ENCODE results near the gene SMIM23.
"Not testable (repeated sequence)": the region's sequence is repeated elsewhere in the genome, so short reads cannot be mapped to it uniquely, and the experiment has no call there.

Gene SMIM23

DNA sequence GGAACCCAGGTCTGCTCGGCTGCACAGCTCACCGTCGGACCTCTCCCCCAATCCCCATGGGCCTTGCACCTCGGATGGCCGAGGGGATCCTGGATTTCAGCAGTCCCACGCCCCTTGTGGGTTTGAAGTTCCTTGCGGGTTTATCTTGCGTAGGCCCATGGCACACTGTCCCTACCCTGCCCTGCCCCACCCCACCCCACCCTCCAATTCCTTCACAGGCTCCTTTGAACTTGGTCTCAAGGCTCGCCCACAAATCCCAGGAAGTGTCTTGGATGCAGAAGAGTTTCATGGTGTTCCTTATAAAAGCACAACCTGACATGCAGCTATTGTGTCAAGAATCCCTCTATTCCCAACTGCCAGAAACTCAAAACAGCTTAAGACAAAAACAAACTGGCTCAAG is 11.2 kb upstream of the SMIM23 start:
- no peak for DNase-seq

DNA sequence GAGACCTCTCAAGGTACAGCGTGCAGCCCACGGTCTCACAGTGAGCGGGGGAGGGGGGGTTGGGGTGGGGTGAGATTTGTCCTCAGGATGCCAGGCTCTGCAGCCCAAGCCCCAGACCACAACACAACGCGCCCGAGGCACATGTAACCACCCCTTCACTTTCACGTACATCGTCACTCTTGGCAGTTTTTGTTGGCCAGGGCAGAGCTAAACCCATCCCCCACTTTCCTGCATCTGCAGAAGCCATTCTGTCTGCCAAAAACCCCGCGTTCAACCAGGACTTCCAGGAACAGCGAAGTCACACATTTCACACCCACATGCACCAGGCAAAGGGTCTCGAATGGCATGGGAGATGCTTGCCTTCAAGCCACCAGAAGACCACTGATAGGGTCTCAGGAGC is 9.4 kb upstream of the SMIM23 start:
- no peak for DNase-seq

DNA sequence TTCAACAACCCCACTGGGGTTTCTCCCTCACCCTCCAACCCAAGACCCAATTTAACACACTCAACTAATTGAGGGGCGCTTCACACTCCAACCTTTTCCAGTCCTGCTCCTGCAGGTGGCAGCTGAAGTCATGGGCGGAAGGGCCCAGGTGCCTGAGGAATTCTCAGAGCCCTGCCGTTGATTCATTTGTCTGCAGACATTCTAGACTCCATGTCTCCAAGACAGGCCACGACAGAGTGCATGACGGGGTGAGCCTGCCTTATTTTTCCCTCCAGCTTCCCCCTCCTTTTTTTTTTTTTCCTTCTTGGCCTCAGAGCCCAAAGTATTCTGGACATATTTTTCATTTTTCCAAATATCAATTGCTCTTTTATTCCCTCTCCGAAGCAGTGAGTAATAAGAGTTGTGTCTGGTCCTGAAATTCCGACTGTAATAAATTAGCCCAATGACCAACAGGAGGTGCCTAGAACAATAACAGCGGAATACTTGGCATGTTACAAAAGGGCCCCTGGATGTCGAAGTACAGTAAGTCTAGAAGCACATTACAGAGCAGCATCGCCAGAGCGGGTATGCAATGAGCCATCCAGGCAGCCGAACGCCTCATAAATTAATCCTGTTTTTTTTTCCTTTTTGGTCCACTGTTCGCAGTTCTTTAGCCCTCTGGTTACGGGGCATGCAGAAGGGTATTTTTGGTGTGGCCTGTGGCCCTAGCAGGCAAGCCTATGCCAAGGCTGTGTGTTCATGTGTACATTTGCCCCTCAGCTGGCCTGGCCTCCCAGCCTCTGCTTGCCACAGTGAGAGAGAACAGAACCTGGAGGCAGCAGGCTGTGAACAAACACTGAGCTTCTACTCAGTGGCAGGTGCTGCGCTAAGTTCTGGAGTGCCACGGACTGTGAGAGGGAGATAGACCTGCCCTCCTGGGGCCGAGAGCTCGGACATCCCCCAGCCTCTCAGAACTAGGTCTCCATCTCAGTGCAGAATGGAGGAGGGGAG is 8.6 kb upstream of the SMIM23 start:
- DNase-seq, result no peak

DNA sequence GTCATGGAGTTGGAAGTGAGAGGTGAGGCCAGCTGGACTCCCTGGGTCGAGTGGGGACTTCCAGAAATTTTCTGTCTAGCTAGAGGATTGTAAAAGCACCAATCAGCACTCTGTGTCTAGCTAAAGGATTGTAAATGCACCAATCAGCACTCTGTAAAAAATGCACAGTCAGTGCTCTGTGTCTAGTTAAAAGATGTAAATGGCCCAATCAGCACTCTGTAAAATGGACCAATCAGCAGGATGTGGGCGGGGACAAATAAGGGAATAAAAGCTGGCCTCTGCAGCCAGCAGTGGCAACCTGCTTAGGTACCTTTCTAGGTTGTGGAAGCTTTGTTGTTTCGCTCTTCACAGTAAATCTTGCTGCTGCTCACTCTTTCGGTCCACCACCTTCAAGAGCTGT is 3.9 kb upstream of the SMIM23 start:
- not testable (repeated sequence) for DNase-seq

DNA sequence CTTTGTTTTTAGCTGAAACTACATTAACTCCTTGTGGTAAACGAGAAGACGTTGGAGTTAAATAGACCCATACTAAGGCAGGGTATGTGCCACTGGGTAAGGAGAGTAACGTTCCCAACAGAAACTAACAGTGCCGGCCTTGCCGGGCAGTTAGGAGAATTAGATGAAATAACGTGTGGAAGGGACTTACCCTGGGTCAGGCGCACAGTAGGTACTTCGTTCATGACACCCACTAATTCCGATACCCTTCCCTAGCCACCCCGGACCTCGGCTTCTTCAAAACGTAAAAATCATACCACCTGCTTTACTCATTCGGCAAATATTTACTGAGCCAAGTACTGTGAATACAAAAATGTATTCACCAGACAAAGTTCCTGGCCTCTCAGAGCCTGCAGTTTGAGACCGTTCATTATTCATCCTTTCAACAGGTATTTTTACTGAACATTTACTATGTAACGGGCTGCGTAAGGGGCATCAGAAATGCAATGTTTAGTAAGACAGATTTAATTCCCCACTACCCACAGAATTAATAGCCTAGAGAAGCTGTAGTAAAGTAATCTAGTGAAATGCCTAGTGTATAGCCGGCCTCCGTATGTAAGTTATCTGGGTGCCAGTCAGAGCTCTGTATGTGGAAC is 3.2 kb upstream of the SMIM23 start:
- no peak for DNase-seq

DNA sequence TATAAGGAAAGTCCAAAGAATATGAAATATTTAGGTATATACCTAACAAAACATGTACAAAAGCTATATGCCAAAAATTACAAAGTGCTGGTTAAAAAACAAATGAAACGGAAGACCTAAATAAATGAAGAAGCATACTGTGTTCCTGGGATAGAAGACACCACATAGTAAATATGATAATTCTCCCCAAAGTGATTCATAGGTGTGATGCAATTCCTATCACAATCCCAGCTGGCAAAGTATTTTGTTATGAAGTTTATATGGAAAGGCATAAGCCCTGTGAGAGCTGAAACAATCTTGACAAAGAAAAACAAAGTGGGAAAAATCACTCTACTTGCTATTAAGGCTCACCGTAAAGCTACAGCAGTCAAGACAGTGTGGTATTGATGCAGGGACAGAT is 2.6 kb upstream of the SMIM23 start:
- DNase-seq, result no peak

DNA sequence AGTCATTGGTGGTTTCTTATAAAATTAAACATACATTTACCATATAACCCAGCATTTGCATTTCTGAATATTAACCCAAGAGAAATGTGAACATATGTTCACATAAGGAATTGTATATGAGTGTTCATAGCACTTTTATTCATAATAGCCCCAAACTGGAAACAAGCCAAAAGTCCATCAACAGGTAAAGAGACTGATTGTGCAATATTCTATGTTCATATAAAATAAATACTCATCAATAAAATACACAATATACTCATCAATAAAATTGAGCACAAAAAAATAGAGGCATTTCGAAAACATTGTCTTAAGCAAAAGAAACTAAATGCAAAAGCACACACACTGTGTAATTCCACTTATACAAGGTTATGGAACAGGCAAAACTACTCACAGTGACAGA is 3.7 kb downstream of the SMIM23 start:
- no peak for DNase-seq

DNA sequence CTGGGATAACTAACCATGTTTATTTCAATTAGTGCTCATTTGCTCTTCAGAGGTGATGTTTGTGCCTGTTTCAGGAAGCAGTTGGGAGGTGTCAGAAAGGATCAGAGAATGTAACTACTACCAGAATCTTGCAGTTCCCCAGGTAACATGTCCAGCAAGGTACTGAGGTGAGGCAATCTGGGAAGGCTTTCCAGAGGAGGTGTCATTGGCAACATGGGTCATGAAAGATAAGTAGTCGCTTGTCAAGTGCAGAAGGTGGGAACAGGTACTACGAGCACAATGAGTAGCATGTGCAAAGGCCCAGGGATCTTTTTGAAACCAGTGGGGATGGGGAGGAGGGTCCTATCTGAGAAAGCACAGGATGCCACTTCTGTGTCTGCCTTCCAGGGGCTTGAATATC is 4.8 kb downstream of the SMIM23 start:
- DNase-seq, result no peak

DNA sequence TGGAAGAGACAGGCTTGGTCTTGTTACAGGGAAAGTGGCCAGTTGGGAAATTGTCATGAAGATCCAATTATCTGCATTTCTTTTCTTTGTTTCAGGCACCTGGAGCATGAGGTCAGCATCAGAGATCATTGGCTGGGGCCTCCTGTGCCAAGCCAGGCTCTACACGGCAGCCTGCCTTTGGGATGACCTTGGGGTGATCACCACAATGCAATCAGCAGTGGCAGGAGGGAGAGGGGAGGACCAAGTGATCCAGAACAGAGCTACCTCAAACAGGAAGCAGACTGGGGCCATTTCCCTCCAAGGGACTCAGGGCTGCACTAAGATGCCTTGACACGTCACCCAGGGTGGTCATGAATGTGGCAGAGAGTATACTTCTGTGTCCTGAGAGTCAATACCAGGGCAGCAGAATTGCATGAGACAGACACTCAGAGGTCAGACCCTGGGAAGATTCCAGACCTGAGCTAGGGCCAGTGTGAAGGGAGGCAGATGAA is 8.9 kb downstream of the SMIM23 start:
- DNase-seq, result no peak

DNA sequence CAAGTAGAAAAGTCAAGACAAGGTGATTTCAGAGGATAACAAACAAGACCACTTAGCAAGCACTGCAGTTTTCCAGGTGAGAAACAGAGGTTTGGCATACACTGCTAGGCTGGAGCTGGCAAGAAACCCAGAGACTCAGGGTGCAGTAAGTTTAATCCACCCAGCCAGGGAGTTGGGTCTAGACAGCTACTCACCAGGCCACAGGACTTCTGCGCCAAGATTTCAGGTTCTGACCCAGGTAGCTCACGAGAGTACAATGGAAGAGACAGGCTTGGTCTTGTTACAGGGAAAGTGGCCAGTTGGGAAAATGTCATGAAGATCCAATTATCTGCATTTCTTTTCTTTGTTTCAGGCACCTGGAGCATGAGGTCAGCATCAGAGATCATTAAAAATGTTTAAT is 9.8 kb downstream of the SMIM23 start:
- DNase-seq, result no peak

DNA sequence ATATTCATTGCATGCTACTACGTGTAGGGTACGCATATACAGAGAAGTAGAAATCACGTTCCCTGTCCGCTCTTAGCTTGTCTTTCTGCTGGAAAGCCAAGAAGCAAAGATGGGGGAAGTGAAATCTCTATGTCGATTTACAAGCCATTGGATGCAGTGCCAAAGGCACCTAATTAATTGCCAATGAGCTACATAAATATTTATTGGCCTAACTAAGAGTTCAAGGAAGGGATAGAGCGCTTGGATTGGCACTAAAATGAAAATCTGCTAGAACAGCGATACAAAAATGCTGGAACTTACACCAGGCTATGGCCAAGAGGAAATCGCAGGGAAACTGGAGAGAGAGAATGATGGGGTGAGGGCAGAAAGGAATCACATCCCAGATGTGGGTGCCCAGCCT is 10.8 kb downstream of the SMIM23 start:
- no peak for DNase-seq

DNA sequence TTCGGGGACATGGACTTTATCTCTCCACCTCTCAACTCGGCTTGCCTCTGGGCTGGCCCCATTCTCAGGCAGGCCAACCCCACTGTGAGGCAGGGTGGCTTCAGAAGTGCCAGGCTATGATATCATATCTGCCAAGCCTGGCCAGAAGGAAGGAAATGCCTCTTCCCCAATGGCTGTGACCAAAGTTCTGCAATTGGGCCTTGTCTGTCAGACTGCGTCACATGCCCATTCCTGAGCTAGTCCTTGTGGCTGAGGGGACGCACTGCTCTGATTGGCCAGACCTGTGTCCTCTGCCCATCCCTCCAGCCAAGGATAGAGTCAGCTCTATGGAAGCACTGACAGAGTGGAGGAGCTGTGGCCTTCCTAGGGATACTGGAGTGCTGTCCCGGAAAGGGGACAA is 11.9 kb downstream of the SMIM23 start:
- no peak for DNase-seq

DNA sequence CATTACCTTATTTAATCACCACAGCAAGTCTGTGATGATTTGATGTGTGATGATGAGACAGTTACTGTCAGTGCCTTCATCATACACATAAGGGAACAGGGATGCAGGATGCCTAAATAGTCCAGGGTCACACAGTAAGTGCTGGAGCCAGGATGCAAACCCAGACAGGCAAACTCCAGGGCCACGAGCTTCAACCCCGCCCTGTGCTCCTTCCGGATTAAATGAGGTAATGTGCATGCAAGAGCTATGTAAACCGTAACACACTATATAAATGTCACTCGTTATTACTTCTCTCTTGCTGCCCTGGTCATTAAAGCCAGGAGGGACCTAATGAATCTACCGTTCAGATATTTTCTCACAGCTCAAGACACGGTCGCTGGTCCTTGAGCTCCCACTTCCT is 12.8 kb downstream of the SMIM23 start:
- DNase-seq, result no peak

DNA sequence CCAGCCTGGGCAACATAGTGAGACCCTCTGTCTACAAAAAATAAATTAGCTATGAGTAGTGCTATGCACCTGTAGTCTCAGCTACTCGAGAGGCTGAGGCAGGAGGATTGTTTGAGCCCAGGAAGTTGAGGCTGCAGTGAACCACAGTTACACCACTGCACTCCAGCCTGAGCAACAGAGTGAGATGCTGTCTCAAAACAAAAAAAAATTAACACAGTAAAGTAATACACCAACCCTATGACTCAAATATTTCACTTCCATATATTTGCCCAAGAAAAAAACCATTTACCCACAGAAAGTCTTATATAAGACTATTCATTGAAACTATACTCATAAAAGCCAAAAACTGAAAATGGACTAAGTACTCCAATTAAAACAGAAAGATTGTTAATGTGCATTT is 16.2 kb downstream of the SMIM23 start:
- DNase-seq, result no peak

DNA sequence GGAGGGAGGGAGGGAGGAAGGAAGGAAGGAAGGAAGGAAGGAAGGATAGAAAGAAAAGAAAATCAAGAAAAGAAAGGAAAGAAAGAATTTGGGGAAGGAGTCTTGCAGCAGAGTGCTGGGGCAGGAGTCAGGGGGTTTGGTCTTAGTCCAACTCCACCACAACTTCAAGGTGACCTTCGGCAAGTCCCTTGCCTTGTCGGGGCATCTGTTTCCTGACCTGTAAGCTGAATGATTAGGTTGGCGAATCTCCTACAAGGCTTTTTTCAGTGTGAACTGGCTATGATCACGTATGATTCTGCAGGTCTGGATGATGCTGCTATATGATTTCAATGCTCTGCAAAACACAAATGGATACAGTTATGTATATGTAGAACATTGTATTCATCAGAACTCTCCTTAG is 20.1 kb downstream of the SMIM23 start:
- no peak for DNase-seq

DNA sequence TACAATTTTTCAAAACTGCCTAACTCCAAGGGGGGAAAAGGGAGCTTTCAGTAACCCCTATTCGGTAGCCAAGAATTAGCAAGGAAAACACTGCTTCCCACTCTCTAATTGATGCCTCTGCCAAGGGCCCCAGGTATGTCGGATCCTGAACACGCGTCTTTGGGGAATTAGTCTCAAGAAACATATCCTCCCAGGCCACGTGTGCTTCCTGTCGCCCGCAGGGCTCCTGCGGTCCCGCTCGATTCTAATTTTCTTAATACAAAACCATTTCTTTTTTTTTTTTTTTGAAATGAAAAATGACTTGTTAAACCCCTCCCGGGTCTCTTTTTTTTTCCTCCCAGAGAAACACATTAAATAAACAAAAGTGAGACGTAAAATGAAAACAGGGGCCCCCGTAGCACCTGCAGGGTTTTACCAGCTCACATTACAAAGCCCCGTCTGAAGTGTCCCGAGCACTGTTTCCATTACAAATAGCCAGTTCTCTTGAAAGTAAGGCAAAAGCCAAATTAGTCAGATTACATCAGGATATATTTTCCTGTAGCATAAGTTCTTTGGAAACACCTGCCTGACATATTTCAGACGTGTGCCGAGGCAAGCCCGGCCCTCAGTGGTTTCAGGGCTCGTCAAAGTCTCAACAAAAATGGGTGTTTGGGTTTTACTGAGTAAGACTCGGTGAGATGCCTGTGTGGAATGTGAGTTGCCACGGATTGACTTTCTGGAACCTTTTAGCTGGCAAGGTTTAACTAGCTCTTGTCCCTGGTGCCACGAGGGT is 21.5 kb downstream of the SMIM23 start:
- no peak for DNase-seq

DNA sequence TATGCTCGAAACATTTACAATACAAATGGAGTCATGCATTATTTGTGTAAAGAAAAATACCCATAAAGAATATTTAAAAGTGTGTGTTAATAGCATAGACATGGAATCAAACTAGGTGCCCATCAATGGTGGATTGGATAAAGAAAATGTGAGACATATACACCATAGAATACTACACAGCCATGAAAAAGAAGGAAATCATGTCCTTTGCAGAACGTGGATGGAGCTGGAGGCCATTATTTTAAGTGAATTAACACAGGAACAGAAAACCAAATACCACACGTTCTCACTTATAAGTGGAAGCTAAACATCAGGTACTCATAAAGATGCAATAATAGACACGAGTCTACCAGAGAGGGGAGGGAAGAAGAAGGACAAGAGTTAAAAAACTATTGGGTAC is 22.8 kb downstream of the SMIM23 start:
- no peak for DNase-seq

DNA sequence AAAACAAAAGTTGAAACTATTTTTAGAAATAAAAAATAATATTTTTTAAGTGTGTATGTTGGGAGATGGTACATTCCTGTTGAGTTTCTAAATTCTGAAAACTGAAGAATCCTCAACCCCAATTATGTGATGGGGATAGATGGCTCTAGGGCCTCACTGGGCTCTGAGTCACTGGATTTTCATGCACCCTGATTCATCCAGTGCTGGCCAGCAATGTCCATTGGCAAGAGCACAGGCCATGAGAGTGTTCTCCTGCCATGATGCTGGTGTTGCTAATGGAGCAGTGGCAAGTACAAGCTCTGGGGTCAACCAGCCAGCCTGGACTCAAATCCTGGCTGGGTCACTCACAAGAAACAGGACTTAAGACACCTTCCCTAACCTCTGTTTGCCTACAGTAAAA is 23.3 kb downstream of the SMIM23 start:
- no peak for DNase-seq

DNA sequence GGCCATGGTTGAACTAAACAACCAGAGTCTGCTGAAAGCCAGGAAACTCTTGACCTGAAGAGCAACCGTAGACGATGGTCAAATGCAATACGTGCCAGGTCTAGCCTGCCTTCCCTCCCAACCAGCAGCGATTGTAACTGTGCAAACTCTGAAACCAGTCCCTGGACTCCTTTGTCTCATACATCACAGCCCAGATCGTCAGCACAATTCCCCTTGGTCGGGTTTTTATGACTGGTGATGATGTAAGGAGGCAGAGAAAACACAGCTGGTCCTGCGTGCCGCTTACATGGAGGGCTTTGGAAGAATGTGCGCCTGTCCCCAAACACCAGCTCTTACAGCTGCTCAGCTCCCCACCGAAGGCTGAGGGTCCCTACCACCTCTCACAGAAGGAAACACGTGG is 24.6 kb downstream of the SMIM23 start:
- DNase-seq, result no peak

DNA sequence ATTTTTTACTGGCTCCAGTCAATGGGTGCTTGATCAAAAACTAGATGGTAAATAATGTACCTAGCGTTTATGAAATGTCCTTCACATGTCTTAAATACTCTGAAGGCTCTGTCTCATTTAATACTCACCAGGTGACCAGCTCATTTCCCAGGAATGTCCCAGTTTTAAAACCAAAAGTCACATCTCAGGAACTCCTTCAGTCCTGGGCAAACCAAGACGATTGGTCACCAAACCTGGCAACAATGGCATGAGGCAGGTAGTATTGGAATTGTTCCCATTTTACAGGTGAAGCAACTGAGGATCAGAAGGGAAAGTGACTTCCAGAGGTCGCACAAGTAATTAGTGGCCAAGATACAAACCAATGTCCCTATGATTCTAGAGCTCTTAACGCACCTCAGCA is 27.7 kb downstream of the SMIM23 start:
- no peak for DNase-seq

DNA sequence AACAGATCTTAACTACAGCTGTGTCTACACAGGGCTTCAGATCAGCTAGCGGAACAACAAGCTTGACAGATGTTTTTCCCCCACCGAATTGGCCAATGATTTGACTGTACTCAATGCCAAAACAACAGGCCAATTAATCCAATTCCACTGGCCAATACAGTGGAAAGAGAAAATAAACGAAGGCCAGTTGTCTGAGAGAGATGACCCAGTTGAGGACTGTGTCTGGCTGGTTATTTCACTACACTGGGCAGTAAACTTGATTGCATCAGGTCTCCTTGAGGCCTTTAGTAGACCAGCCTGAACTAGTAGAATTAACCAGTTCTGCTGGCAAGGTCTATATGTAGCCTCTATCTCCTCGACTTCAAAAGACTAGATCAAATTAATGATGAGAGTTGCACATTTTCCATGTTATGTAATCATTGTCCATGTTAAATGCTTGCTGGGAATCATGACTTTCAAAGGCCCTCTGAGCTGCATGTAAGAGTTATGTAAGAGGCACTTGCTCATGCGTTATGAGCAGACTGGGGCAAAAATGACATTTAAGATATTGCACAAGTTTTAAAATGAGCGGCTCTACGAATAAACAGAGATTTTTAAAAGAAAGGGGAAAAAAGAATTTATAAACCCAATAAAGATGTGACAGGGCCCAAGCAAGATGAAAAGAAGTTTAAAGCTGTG is 28.3 kb downstream of the SMIM23 start:
- no peak for DNase-seq

DNA sequence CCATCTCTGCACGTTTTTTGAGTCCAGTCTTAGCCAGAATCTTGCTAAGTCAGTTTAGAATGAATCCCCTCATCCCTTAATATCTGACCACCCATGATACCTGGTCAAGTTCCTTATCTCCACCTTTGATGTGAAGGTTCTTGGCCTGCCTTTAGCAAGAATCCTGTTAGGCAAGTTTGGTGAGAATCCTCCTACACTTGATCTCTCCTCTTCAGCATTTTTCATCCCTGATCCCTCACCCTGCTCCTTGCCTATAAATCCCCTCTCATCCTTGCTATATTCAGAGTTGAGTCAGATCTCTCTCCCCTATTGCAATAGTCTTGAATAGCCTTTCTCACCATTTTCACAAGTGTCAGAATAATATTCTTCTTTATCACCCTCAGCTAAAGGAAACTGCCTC is 31.0 kb downstream of the SMIM23 start:
- DNase-seq, result no peak

DNA sequence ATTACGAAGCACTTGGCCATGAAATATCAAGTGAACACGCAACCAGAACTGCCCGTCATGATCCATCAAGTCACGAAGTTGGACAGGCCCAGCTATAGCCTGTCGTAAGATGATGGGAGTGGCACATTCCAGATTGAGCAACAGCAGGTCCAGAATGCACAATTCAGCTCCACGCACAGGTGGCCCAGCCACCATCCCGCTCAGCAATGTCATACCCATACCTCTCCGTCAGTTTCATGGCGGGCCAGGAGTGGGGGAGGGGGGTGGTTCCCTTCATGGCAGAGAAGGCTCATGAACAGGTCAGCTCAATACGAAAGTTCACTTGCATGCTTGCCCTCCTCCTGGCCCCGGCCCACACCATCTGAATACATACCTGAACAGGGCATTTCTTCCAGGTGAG is 34.9 kb downstream of the SMIM23 start:
- DNase-seq, result no peak

Measured in retina (tissue), 1 donor.